Thyroid gland (tissue), 4 donors: Measurements from ENCODE around the gene DIS3L2. TPM values are rescaled to one million over a fixed set of nuclear protein-coding genes. Genes with fewer than 3 reads are reported as not detected.

ENCODE experiments used
- DNase-seq, 2 donors: peaks; one replicate each; pipeline ENCODE4 v3.0.0-alpha.2; 2019
- H3K27ac ChIP-seq, 3 donors: fragments of 200-600 bp; sonication (generic); 1 replicate in 2 of 3; 2 replicates in 1 of 3; pipeline ENCODE4 v1.5.1; 2016 to 2019; ENCODE audit warnings: mild to moderate bottlenecking in 1 of 3, moderate library complexity in 1 of 3
- H3K27me3 ChIP-seq: fragments of 200-600 bp; sonication (generic); one replicate; pipeline ENCODE4 v1.5.1; 2019
- H3K36me3 ChIP-seq, 2 donors: fragments of 200-600 bp; sonication (generic); one replicate each; pipeline ENCODE4 v1.5.1; 2016 to 2019
- H3K4me1 ChIP-seq, 2 donors: fragments of 200-600 bp; sonication (generic); one replicate each; pipeline ENCODE4 v1.5.1; 2017 to 2019
- H3K4me3 ChIP-seq, 3 donors: fragments of 200-600 bp; sonication (generic); replicated peaks in 1 of 3; 1 replicate in 2 of 3; 2 replicates in 1 of 3; pipeline ENCODE4 v1.5.1; 2016; ENCODE audit warnings: mild to moderate bottlenecking in 1 of 3
- H3K9me3 ChIP-seq: fragments of 200-600 bp; sonication (generic); one replicate; pipeline ENCODE4 v1.5.1; 2017
- CTCF ChIP-seq, 6 experiments: fragments of 200-600 bp in 3 of 6; fragments of 450-650 bp in 3 of 6; sonication (generic) in 3 of 6; IDR thresholded peaks; one replicate each; pipeline ENCODE4 v1.5.1; 2016 to 2019; ENCODE audit warnings: antibody characterized with exemption in 6 of 6, mild to moderate bottlenecking in 2 of 6, inconsistent platforms in 1 of 6, moderate library complexity in 1 of 6
- POLR2A ChIP-seq, 2 donors: fragments of 450-650 bp; IDR thresholded peaks; one replicate each; pipeline ENCODE4 v1.6.1; 2017; ENCODE audit warnings: antibody characterized with exemption in 2 of 2, mild to moderate bottlenecking in 2 of 2, moderate library complexity in 1 of 2
- WGBS, 2 donors: methylation state at CpG; one replicate each; pipeline ENCODE4 v1.1.5; 2017; 5-methylcytosine and 5-hydroxymethylcytosine counted together
- intact Hi-C: fragments of 100-400 bp; cut with DNase I; formaldehyde crosslinking; loops from one replicate; pipeline ENCODE4 v1.15.1; 2023
- total RNA-seq, 4 donors: library from RNA; depleted of rRNA; stranded (reverse); fragments of >200 nt; gene quantifications; one replicate each; pipeline ENCODE4 v1.2.3, GENCODE V29; 2016

Gene DIS3L2
- total RNA-seq, 4 donors from 2014 or later: 42.2 to 68.7 (median 50.3) TPM

GRCh38 chr2:232133078-232133477, 171.6 kb downstream of the DIS3L2 start:
- no peak overlapping the region for H3K4me3 ChIP-seq
- peaks cover 0 to 3% of the 10 kb centered on the region in 2 donors for H3K36me3 ChIP-seq
- no peaks in the 10 kb centered on the region for H3K9me3 ChIP-seq
- peaks cover 0 to 6% of the 10 kb centered on the region in 2 donors for H3K4me1 ChIP-seq
- H3K27ac ChIP-seq: no peak overlapping the region
- TF ChIP-seq POLR2A (IDR thresholded peaks at IDR 0.05) (no peak), CTCF (IDR thresholded peaks at IDR 0.05) (no peak)
- 100% methylated on average over 1 of the region's 1 CpG for whole genome bisulfite sequencing, 2 donors
- no peaks in the 10 kb centered on the region for H3K27me3 ChIP-seq
- no peak for DNase-seq
- intact Hi-C loops: no loop called here

- intact Hi-C loops: no loop called here
- Histone ChIP-seq H3K9me3 (no peaks in the 10 kb centered on the region), H3K4me1 (no peaks in the 10 kb centered on the region), H3K27ac (no peak overlapping the region), H3K27me3 (no peaks in the 10 kb centered on the region), H3K36me3 (peaks cover 0 to 3% of the 10 kb centered on the region in 2 donors), H3K4me3 (no peak overlapping the region)
- no peak for DNase-seq
- WGBS, 2 donors: 86 to 88% methylated on average over 4 of the region's 4 CpGs
- TF ChIP-seq POLR2A (IDR thresholded peaks at IDR 0.05) (no peak), CTCF (IDR thresholded peaks at IDR 0.05) (no peak)
Observed at GRCh38 chr2:232134939-232135338, 173.4 kb downstream of the DIS3L2 start.

- intact Hi-C loops: no loop called here
- 69 to 86% methylated on average over 3 of the region's 3 CpGs for WGBS, 2 donors
- no peaks in the 10 kb centered on the region for H3K9me3 ChIP-seq
- no peak for DNase-seq
- H3K4me1 ChIP-seq: no peaks in the 10 kb centered on the region
- H3K27me3 ChIP-seq: no peaks in the 10 kb centered on the region
- H3K27ac ChIP-seq: no peak overlapping the region
- TF ChIP-seq CTCF (IDR thresholded peaks at IDR 0.05): no peak
- H3K4me3 ChIP-seq: no peak overlapping the region
- peaks cover 0 to 3% of the 10 kb centered on the region in 2 donors for H3K36me3 ChIP-seq
Observed at GRCh38 chr2:232137356-232138147, 176.0 kb downstream of the DIS3L2 start.

GRCh38 chr2:232138441-232138840, 176.9 kb downstream of the DIS3L2 start:
- Histone ChIP-seq H3K27ac (no peak overlapping the region), H3K36me3 (no peaks in the 10 kb centered on the region), H3K4me3 (no peak overlapping the region), H3K9me3 (no peaks in the 10 kb centered on the region), H3K27me3 (no peaks in the 10 kb centered on the region), H3K4me1 (no peaks in the 10 kb centered on the region)
- TF ChIP-seq CTCF (IDR thresholded peaks at IDR 0.05) (no peak), POLR2A (IDR thresholded peaks at IDR 0.05) (no peak)
- no peak for DNase-seq
- intact Hi-C loops: no loop called here
- 93 to 96% methylated on average over 5 of the region's 5 CpGs for WGBS, 2 donors

GRCh38 chr2:232139171-232139594, 177.7 kb downstream of the DIS3L2 start:
- H3K9me3 ChIP-seq: no peaks in the 10 kb centered on the region
- H3K36me3 ChIP-seq: no peaks in the 10 kb centered on the region
- intact Hi-C loops: no loop called here
- H3K27ac ChIP-seq: no peak overlapping the region
- no peak for DNase-seq
- TF ChIP-seq CTCF (IDR thresholded peaks at IDR 0.05) (no peak), POLR2A (IDR thresholded peaks at IDR 0.05) (no peak)
- no peaks in the 10 kb centered on the region for H3K4me1 ChIP-seq
- no peak overlapping the region for H3K4me3 ChIP-seq
- H3K27me3 ChIP-seq: no peaks in the 10 kb centered on the region
- WGBS, 2 donors: 92 to 95% methylated on average over 4 of the region's 4 CpGs
